GM12878 (cell line): ENCODE data around the gene ETV7. TPM values are rescaled to one million over a fixed set of nuclear protein-coding genes. Genes with fewer than 3 reads are reported as not detected.

Source experiments
- ATAC-seq: fragments of 200-7000 bp; cut with Tn5 transposase; 3 replicates; pipeline ENCODE4 v1.9.1; 2020; ENCODE audit warnings: mild to moderate bottlenecking, moderate library complexity
- BruUV-seq: library from RNA; stranded (reverse); fragments of 400-500 nt; replicated peaks from 2 replicates; lab custom pipeline; 2021; lab: Mats Ljungman, UMichigan
- CTCF ChIA-PET: fragments of 300-600 bp; sonication (Branson Sonifier 250); formaldehyde crosslinking; extraction: SDS; loops from one replicate; lab custom pipeline; 2021; ENCODE audit warnings: inconsistent platforms; lab: Yijun Ruan, JAX
- POLR2A ChIA-PET: fragments of 350-600 bp; formaldehyde crosslinking; extraction: SDS; loops from one replicate; lab custom pipeline; 2021; ENCODE audit warnings: inconsistent platforms; lab: Charles Lee
- RAD21 ChIA-PET: fragments of 300-600 bp; sonication (Branson Sonifier 250); formaldehyde crosslinking; loops from one replicate; lab custom pipeline; 2023; ENCODE audit warnings: antibody characterized with exemption; ENCODE audit not compliant: unreplicated experiment; lab: Charles Lee
- SMC1A ChIA-PET: fragments of 300-600 bp; sonication (Branson Sonifier 250); formaldehyde crosslinking; loops from one replicate; lab custom pipeline; 2023; ENCODE audit not compliant: unreplicated experiment, uncharacterized antibody; lab: Charles Lee
- DNase-seq: peaks from one replicate; pipeline ENCODE4 v3.0.0-alpha.2; 2011; ENCODE audit warnings: low read depth, low spot score
- FAIRE-seq: peaks from 3 replicates; lab custom pipeline; 2011; peaks lifted over from hg19 to GRCh38; lab: Jason Lieb, UNC
- H2AFZ ChIP-seq: 2 replicates; pipeline ENCODE4 v1.6.0; 2011; ENCODE audit warnings: low read depth, low read length, control low read depth; ENCODE audit not compliant: control insufficient read depth
- H3K27ac ChIP-seq: 2 replicates; pipeline ENCODE4 v1.5.1; 2011; ENCODE audit warnings: control low read depth; ENCODE audit not compliant: control insufficient read depth, insufficient read depth
- H3K27me3 ChIP-seq, 2 experiments: replicated peaks in 1 of 2; 2 replicates each; pipeline versions ENCODE4 v1.6.0 to v1.6.1; 2011; ENCODE audit warnings: low read length in 1 of 2; ENCODE audit not compliant: control insufficient read depth in 2 of 2, insufficient read depth in 2 of 2
- H3K36me3 ChIP-seq, 2 experiments: 2 replicates each; pipeline ENCODE4 v1.5.1; 2011; ENCODE audit warnings: low read length in 1 of 2; ENCODE audit not compliant: control insufficient read depth in 2 of 2, insufficient read depth in 2 of 2
- H3K4me1 ChIP-seq: 2 replicates; pipeline ENCODE4 v1.6.1; 2011; ENCODE audit warnings: mild to moderate bottlenecking, low read length, moderate library complexity, mixed read lengths; ENCODE audit not compliant: control insufficient read depth, insufficient read depth
- H3K4me2 ChIP-seq: 2 replicates; pipeline ENCODE4 v1.6.0; 2011; ENCODE audit warnings: control low read depth; ENCODE audit not compliant: control insufficient read depth, insufficient read depth
- H3K4me3 ChIP-seq: fragments of 200-600 bp; sonication (generic); 2 replicates; pipeline ENCODE4 v1.5.1; 2016
- H3K79me2 ChIP-seq: 2 replicates; pipeline ENCODE4 v1.6.0; 2011; ENCODE audit warnings: low read length; ENCODE audit not compliant: control insufficient read depth, insufficient read depth
- H3K9ac ChIP-seq: 2 replicates; pipeline ENCODE4 v1.8.0; 2011; ENCODE audit warnings: low read length, control low read depth, mixed read lengths; ENCODE audit not compliant: control insufficient read depth, insufficient read depth
- H3K9me3 ChIP-seq: replicated peaks from 3 replicates; pipeline ENCODE4 v1.5.1; 2011; ENCODE audit warnings: mild to moderate bottlenecking, low read length; ENCODE audit not compliant: control insufficient read depth, insufficient read depth
- H4K20me1 ChIP-seq: 2 replicates; pipeline ENCODE4 v1.6.0; 2011; ENCODE audit not compliant: control insufficient read depth, insufficient read depth
- BCL11A ChIP-seq: IDR thresholded peaks from 2 replicates; pipeline ENCODE4 v1.6.1; 2011; ENCODE audit warnings: low read depth, low read length
- BMI1 ChIP-seq: fragments of 450-650 bp; IDR thresholded peaks from 2 replicates; pipeline ENCODE4 v1.6.1; 2016; ENCODE audit warnings: mild to moderate bottlenecking, moderate library complexity, borderline replicate concordance
- CREB1 ChIP-seq: IDR thresholded peaks from 2 replicates; pipeline ENCODE4 v1.6.1; 2012; ENCODE audit warnings: low read depth, mild to moderate bottlenecking, inconsistent platforms
- EED ChIP-seq: sonication (generic); IDR thresholded peaks from 2 replicates; pipeline ENCODE4 v1.6.1; 2016; ENCODE audit warnings: antibody characterized with exemption, low read depth
- EP300 ChIP-seq, 2 experiments: fragments of 150-350 bp in 1 of 2; IDR thresholded peaks; 2 replicates each; pipeline ENCODE4 v1.6.1; 2011 to 2012; ENCODE audit warnings: low read depth in 2 of 2, low read length in 2 of 2, borderline replicate concordance in 1 of 2, improper control_type of control experiment in 1 of 2, inconsistent platforms in 1 of 2; ENCODE audit not compliant: control insufficient read depth in 1 of 2
- FOXM1 ChIP-seq: IDR thresholded peaks from 2 replicates; pipeline ENCODE4 v1.6.1; 2012; ENCODE audit warnings: low read depth, mild to moderate bottlenecking, inconsistent platforms, low read length, moderate library complexity
- HCFC1 ChIP-seq: fragments of 150-350 bp; IDR thresholded peaks from 2 replicates; pipeline ENCODE4 v1.6.1; 2014; ENCODE audit warnings: low read length
- JUND ChIP-seq: IDR thresholded peaks from 2 replicates; pipeline ENCODE4 v1.6.1; 2012; ENCODE audit warnings: low read depth, mild to moderate bottlenecking, low read length, improper control_type of control experiment, moderate library complexity
- MAX ChIP-seq: IDR thresholded peaks from 2 replicates; pipeline ENCODE4 v1.6.1; 2012; ENCODE audit warnings: low read depth, low read length, improper control_type of control experiment
- MEF2B ChIP-seq: fragments of 450-650 bp; IDR thresholded peaks from 2 replicates; pipeline ENCODE4 v1.6.1; 2018; ENCODE audit warnings: mild to moderate bottlenecking, moderate library complexity; ENCODE audit not compliant: partially characterized antibody, poor library complexity, severe bottlenecking
- MLLT1 ChIP-seq: fragments of 450-650 bp; IDR thresholded peaks from 2 replicates; pipeline ENCODE4 v1.6.1; 2016; ENCODE audit warnings: mild to moderate bottlenecking
- MTA2 ChIP-seq: fragments of 450-650 bp; IDR thresholded peaks from 2 replicates; pipeline ENCODE4 v1.6.1; 2016; ENCODE audit warnings: low read depth, mild to moderate bottlenecking, moderate library complexity
- NBN ChIP-seq: fragments of 450-650 bp; IDR thresholded peaks from 2 replicates; pipeline ENCODE4 v1.6.1; 2016
- NFIC ChIP-seq: IDR thresholded peaks from 2 replicates; pipeline ENCODE4 v1.6.1; 2012; ENCODE audit warnings: low read depth, mild to moderate bottlenecking, inconsistent platforms, low read length, moderate library complexity
- NRF1 ChIP-seq: conservative IDR thresholded peaks from 2 replicates; pipeline ENCODE4 v1.6.1; 2011; ENCODE audit warnings: mild to moderate bottlenecking, low read depth, low read length, improper control_type of control experiment
- PML ChIP-seq: IDR thresholded peaks from 2 replicates; pipeline ENCODE4 v1.6.1; 2012; ENCODE audit warnings: low read length, inconsistent platforms
- RUNX3 ChIP-seq: IDR thresholded peaks from 2 replicates; pipeline ENCODE4 v1.6.1; 2012; ENCODE audit warnings: low read length, inconsistent platforms
- SMARCA5 ChIP-seq: fragments of 450-650 bp; IDR thresholded peaks from 2 replicates; pipeline ENCODE4 v1.6.1; 2017; ENCODE audit warnings: mild to moderate bottlenecking
- SPI1 ChIP-seq: IDR thresholded peaks from 2 replicates; pipeline ENCODE4 v1.6.1; 2011; ENCODE audit warnings: low read depth, mild to moderate bottlenecking, low read length, moderate library complexity, borderline replicate concordance; ENCODE audit not compliant: insufficient read depth
- TBL1XR1 ChIP-seq: IDR thresholded peaks from 2 replicates; pipeline ENCODE4 v1.6.1; 2012; ENCODE audit warnings: low read depth, low read length, improper control_type of control experiment
- WGBS: methylation state at CpG from one replicate; pipeline ENCODE4 v1.1.6; 2016; ENCODE audit warnings: low lambda C conversion rate; ENCODE audit not compliant: insufficient replicate concordance, insufficient coverage; ENCODE audit errors: missing lambda C conversion rate; 5-methylcytosine and 5-hydroxymethylcytosine counted together
- in situ Hi-C: fragments of 300-500 bp; cut with MboI; formaldehyde crosslinking; loops from 9 replicates; pipeline ENCODE4 v1.14.3; 2018; ENCODE audit warnings: mixed read lengths
- intact Hi-C: fragments of 100-400 bp; cut with micrococcal nuclease; formaldehyde crosslinking; loops from one replicate; pipeline ENCODE4 v1.14.2; 2022; ENCODE audit not compliant: unreplicated experiment
- polyA plus RNA-seq, 11 experiments: library from polyadenylated mRNA; depleted of rRNA in 4 of 11; unstranded in 6 of 11; stranded (reverse) in 5 of 11; fragments of >200 nt; fragmentation: Nextera tagmentation in 4 of 11; fragmentation: Illumina TruSeq in 1 of 11; extraction: Ambion mirVana in 4 of 11; extraction: Trizol in 1 of 11; gene quantifications; 1 replicate in 1 of 11; 2 replicates in 10 of 11; pipeline versions ENCODE4 v1.2.1 to v1.2.3, GENCODE V29; 2011 to 2016; ENCODE audit warnings: inconsistent platforms in 2 of 11, missing spikeins in 2 of 11, low read depth in 1 of 11
- total RNA-seq, 4 experiments: library from RNA; depleted of rRNA in 3 of 4; stranded (reverse); fragments of >200 nt in 3 of 4; fragmentation: Illumina TruSeq in 1 of 4; extraction: Trizol in 1 of 4; gene quantifications; 2 replicates each; pipeline versions ENCODE4 v1.2.1 to v1.2.3, GENCODE V29; 2013 to 2021
- TF ChIP-seq, protein P1 (sequence below): IDR thresholded peaks from 2 replicates; pipeline ENCODE4 v1.6.1; 2012; ENCODE audit warnings: low read length, inconsistent platforms

The ETV7 gene
- total and polyA plus RNA-seq, 10 of the 15 experiments (the other 5 are each of a cell fraction or from before 2014, with no cell fraction given) = 0.04 to 1.8 (median 1.3) TPM

- 23% methylated on average over 9 of the region's 9 CpGs for WGBS
- no TSS peak for BruUV-seq
- SMC1A ChIA-PET = interaction anchor here (1.0 to 1.4 kb wide), 2 partner anchors 22 to 40 kb away, joined by 3 to 4 read pairs; no protein-coding TSS in a partner anchor
- POLR2A ChIA-PET = no interaction called here
- peak overlapping the region; percentile 50 for H3K4me2 ChIP-seq
- no peaks in the 10 kb centered on the region for H4K20me1 ChIP-seq
- peak overlapping the region; percentile 56 for H3K27ac ChIP-seq
- peaks cover 2% of the 10 kb centered on the region; the same call in 1 of the 2 replicates for H3K79me2 ChIP-seq
- RAD21 ChIA-PET = interaction anchor here (1.1 to 1.4 kb wide), 5 partner anchors 21 to 216 kb away, joined by 3 to 6 read pairs (median 3); no protein-coding TSS in a partner anchor
- CTCF ChIA-PET = interaction anchor here (0.9 to 2.5 kb wide), 5 partner anchors 23 to 216 kb away, joined by 3 to 6 read pairs (median 5); no protein-coding TSS in a partner anchor
- FAIRE-seq (no peak), DNase-seq (peak; percentile 57), ATAC-seq (peak; percentile 54)
- peaks cover 0 to 2% of the 10 kb centered on the region in 2 experiments; a peak in 2 of 4 replicates for H3K27me3 ChIP-seq
- 0 out of 2 replicates have a peak overlapping the region, but pooled peaks have one; percentile 17 for H3K9ac ChIP-seq
- H3K9me3 ChIP-seq = no peaks in the 10 kb centered on the region
- no peaks in the 10 kb centered on the region for H3K36me3 ChIP-seq
- no peak overlapping the region; the same call in 1 of the 2 replicates for H3K4me3 ChIP-seq
- intact Hi-C loops = no loop called here
- peaks cover 57% of the 10 kb centered on the region for H3K4me1 ChIP-seq
- in situ Hi-C loops = no loop called here
- peak overlapping the region; percentile 36 for H2AFZ ChIP-seq
- TF ChIP-seq EED (peak; percentile 61; the same call in 1 of the 2 replicates), SMARCA5 (no peak), MEF2B (peak; percentile 65), TBL1XR1 (peak; percentile 57; the same call in 1 of the 2 replicates), FOXM1 (peak; percentile 90; the same call in 1 of the 2 replicates), JUND (peak; percentile 50; the same call in 1 of the 2 replicates), BCL11A (0 out of 2 replicates have a peak, but pooled peaks have one; percentile 12), CREB1 (peak; percentile 31; the same call in 1 of the 2 replicates), MLLT1 (no peak), MAX (no peak), EP300 (IDR thresholded peaks at IDR 0.05; ENCODE audit: borderline replicate concordance in 1 of 2, control insufficient read depth in 1 of 2, low read depth in 2 of 2, low read length in 2 of 2) (peak; percentile 54 to 83; a peak in 3 of 4 replicates), NBN (no peak), PML (0 out of 2 replicates have a peak, but pooled peaks have one; percentile 37), HCFC1 (no peak), RUNX3 (peak; percentile 77), NRF1 (no peak), NFIC (peak; percentile 86; the same call in 1 of the 2 replicates), MTA2 (no peak), SPI1 (peak; percentile 35; the same call in 1 of the 2 replicates), BMI1 (no peak)
- TF ChIP-seq, protein P1, sequence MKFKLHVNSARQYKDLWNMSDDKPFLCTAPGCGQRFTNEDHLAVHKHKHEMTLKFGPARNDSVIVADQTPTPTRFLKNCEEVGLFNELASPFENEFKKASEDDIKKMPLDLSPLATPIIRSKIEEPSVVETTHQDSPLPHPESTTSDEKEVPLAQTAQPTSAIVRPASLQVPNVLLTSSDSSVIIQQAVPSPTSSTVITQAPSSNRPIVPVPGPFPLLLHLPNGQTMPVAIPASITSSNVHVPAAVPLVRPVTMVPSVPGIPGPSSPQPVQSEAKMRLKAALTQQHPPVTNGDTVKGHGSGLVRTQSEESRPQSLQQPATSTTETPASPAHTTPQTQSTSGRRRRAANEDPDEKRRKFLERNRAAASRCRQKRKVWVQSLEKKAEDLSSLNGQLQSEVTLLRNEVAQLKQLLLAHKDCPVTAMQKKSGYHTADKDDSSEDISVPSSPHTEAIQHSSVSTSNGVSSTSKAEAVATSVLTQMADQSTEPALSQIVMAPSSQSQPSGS = peak; percentile 69
These were observed 5.7 kb downstream of the ETV7 start for GRCh38 chr6:36381502-36382389.
